Osteocyte (in vitro differentiated cells): ENCODE results near the gene TGFBR3L. TPM values are rescaled to one million over a fixed set of nuclear protein-coding genes. Genes with fewer than 3 reads are reported as not detected.

Source experiments
- DNase-seq: peaks from one replicate; pipeline ENCODE4 v3.0.0; 2021; ENCODE audit warnings: mixed read lengths; ENCODE audit not compliant: unreplicated experiment; ENCODE audit errors: extremely low spot score
- H3K27ac Mint-ChIP-seq: one replicate; pipeline ENCODE4 v1.8.0; 2021; ENCODE audit warnings: mild to moderate bottlenecking, mixed read lengths; ENCODE audit not compliant: unreplicated experiment
- H3K27me3 Mint-ChIP-seq: one replicate; pipeline ENCODE4 v1.8.0; 2021; ENCODE audit warnings: mixed read lengths; ENCODE audit not compliant: unreplicated experiment
- H3K36me3 Mint-ChIP-seq: one replicate; pipeline ENCODE4 v1.8.0; 2021; ENCODE audit warnings: mixed read lengths; ENCODE audit not compliant: unreplicated experiment
- H3K4me1 Mint-ChIP-seq: one replicate; pipeline ENCODE4 v1.8.0; 2021; ENCODE audit warnings: mixed read lengths; ENCODE audit not compliant: unreplicated experiment
- H3K4me3 Mint-ChIP-seq: one replicate; pipeline ENCODE4 v1.8.0; 2021; ENCODE audit warnings: mild to moderate bottlenecking, moderate library complexity, mixed read lengths; ENCODE audit not compliant: unreplicated experiment
- H3K9me3 Mint-ChIP-seq: one replicate; pipeline ENCODE4 v1.8.0; 2021; ENCODE audit warnings: mixed read lengths; ENCODE audit not compliant: unreplicated experiment
- total RNA-seq: library from RNA; stranded (reverse); gene quantifications from 2 replicates; pipeline ENCODE4 v1.2.1, GENCODE V29; 2021
- TF ChIP-seq, protein P1 (sequence below): fragments of 200-600 bp; sonication (generic); IDR thresholded peaks from 2 replicates; pipeline ENCODE4 v1.5.0; 2021; ENCODE audit warnings: antibody characterized with exemption, mild to moderate bottlenecking, moderate library complexity

TGFBR3L gene
- total RNA-seq, 1 donor from 2014 or later: 2.3 TPM

DNA sequence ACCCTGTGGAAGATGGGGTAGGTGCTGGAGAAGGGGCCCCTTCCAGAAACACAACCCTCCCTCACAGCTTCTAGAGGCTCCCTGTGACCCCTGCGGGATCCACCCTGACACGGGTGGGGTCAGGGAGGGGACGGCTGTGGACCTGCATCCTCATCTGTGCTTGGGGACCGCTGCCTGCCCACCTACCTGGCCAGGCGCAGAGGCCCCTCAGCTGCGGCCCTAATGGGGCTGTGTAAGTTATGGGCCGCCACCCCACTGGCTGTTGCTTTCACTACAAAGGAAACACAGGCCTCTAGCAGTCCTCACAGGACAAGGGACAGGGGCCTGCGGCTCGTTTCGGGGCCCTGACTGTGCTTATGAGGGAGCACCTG, 18.3 kb downstream of the TGFBR3L start:
- Mint-ChIP-seq H3K4me3 (no peak overlapping the region), H3K4me1 (peaks cover 27% of the 10 kb centered on the region), H3K27ac (no peak overlapping the region), H3K36me3 (peaks cover 34% of the 10 kb centered on the region), H3K9me3 (no peaks in the 10 kb centered on the region), H3K27me3 (no peaks in the 10 kb centered on the region)
- DNase-seq: no peak
- TF ChIP-seq, protein P1, sequence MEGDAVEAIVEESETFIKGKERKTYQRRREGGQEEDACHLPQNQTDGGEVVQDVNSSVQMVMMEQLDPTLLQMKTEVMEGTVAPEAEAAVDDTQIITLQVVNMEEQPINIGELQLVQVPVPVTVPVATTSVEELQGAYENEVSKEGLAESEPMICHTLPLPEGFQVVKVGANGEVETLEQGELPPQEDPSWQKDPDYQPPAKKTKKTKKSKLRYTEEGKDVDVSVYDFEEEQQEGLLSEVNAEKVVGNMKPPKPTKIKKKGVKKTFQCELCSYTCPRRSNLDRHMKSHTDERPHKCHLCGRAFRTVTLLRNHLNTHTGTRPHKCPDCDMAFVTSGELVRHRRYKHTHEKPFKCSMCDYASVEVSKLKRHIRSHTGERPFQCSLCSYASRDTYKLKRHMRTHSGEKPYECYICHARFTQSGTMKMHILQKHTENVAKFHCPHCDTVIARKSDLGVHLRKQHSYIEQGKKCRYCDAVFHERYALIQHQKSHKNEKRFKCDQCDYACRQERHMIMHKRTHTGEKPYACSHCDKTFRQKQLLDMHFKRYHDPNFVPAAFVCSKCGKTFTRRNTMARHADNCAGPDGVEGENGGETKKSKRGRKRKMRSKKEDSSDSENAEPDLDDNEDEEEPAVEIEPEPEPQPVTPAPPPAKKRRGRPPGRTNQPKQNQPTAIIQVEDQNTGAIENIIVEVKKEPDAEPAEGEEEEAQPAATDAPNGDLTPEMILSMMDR: no peak

DNA sequence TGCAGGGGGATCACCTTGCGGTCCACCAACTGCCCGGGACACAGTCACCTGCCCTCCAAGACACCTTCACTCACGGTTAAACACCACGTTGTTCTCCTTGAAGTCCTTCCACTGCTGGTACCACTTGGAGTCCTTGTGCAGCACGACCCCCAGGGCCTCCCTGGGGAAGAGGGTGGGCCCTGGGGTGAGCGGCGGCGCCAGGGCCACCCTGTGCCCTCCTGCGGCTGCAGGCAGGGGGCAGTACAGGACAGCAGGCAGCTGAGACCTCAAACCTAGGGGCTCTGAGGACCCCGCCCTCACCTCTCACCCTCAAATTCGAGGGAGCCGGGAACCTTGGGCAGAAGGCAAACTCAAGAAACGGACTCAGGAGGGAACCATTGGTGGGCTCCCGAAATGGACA, 18.8 kb downstream of the TGFBR3L start:
- TF ChIP-seq, protein P1: peak; percentile 39
- Mint-ChIP-seq H3K9me3 (no peaks in the 10 kb centered on the region), H3K4me3 (no peak overlapping the region), H3K27ac (no peak overlapping the region), H3K36me3 (peaks cover 32% of the 10 kb centered on the region), H3K4me1 (peaks cover 22% of the 10 kb centered on the region), H3K27me3 (no peaks in the 10 kb centered on the region)
- no peak for DNase-seq

DNA sequence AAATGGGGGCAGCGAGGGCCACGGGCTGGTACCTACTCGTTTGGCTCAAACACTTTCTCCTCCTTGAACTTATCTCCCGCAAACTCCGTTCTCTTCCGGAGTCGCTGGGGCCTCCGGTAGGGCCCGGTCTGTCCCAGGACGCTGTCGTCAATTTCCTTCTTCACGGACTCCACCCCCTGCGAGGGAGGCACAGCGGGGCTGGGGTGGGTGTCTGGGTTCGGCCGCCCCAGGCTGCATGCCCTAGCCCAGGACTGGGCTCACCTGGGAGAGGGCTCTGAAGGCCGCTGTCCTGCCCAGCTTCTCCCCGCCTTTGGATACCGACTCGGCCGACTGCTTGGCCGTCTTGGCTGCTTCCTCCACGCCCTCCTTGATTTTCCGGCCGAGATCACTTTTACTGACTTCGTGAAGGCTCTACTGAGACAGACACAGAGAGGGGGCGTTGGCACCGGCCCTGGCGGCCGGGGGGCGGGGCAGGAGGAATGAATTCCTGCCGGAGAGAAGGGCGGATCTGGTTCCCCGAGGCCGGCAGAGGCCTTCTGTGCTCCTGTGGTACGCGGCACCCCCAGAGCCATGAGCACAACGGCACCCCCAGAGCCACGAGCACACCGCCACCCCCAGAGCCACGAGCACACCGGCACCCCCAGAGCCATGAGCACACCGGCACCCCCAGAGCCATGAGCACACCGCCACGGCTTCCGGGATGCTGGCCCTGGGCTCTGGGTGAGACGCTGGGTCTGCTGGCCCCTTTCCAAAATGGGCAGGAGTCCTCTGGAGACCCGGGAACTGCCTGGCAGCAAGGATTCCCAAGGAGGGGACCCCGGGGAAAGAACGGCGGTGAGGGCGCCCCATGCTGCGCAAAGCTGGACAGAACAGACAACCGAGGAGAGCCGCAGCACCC, 19.4 kb downstream of the TGFBR3L start:
- Mint-ChIP-seq H3K27me3 (no peaks in the 10 kb centered on the region), H3K4me1 (peaks cover 15% of the 10 kb centered on the region), H3K9me3 (no peaks in the 10 kb centered on the region), H3K36me3 (peaks cover 33% of the 10 kb centered on the region), H3K27ac (no peak overlapping the region), H3K4me3 (no peak overlapping the region)
- DNase-seq: no peak
- TF ChIP-seq, protein P1: no peak

DNA sequence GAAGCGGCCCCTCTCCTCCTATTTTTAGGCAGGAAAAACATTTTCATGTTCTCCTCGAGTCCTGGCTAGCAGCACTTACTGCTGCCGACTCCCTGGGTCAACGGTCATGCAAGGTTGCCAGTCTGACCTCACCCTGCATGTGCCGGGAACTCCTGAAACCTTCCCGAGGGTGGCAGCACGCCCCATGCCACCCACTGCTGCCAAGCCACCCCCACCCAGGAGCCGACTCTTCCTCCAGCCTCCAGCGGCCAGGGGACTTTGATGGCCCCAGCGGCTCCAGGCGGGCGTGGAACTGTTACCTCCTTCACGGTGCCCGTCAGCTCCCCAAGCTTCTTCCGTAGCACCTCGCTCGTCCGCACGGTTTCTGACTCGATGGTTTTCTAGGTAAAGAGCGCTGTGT, 20.1 kb downstream of the TGFBR3L start:
- Mint-ChIP-seq H3K36me3 (peaks cover 33% of the 10 kb centered on the region), H3K9me3 (no peaks in the 10 kb centered on the region), H3K27me3 (no peaks in the 10 kb centered on the region), H3K4me3 (no peak overlapping the region), H3K27ac (no peak overlapping the region), H3K4me1 (peaks cover 8% of the 10 kb centered on the region)
- TF ChIP-seq, protein P1: no peak
- DNase-seq: no peak

DNA sequence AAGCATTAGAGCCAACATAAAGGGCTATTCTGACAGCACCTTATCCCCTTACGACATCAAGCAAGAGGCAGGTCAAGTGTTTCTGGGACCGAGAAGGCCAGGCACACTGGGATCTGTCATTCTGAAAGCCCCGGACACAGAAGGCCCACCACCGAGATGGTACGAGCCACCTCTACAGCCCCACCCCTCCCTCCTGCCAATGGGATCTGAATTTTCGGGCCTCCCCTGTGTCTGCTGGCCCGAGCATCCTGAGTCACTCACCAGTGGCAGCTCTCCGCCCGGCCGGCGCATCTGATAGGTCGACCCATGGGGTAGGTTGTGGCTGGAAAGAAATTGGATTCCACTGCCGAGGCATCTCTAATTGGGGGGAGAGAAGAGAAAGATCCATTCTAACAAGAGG, 26.2 kb downstream of the TGFBR3L start:
- Mint-ChIP-seq H3K4me1 (peaks cover 17% of the 10 kb centered on the region), H3K36me3 (peaks cover 18% of the 10 kb centered on the region), H3K27ac (no peak overlapping the region), H3K9me3 (no peaks in the 10 kb centered on the region), H3K4me3 (no peak overlapping the region), H3K27me3 (no peaks in the 10 kb centered on the region)
- DNase-seq: no peak
- TF ChIP-seq, protein P1: no peak
